Natural killer cell (primary cell): ENCODE measurements around the gene ANKRD12. TPM values are rescaled to one million over a fixed set of nuclear protein-coding genes. Genes with fewer than 3 reads are reported as not detected.

Experiments used
- ATAC-seq, 3 donors: fragments of 150-1000 bp in 2 of 3; fragments of 200-7000 bp in 1 of 3; cut with Tn5 transposase; 1 replicate in 1 of 3; 2 replicates in 2 of 3; pipeline ENCODE4 v1.10.0; 2021; ENCODE audit warnings: mild to moderate bottlenecking in 2 of 3, moderate library complexity in 2 of 3
- DNase-seq, 2 donors: peaks; one replicate each; pipeline versions ENCODE4 v3.0.0 to v3.0.0-alpha.2; 2013 to 2021; ENCODE audit warnings: mixed read lengths in 1 of 2
- H3K27ac ChIP-seq: one replicate; pipeline ENCODE4 v1.5.1; 2013; ENCODE audit warnings: mild to moderate bottlenecking, low read length
- H3K27me3 ChIP-seq: one replicate; pipeline ENCODE4 v1.6.1; 2013; ENCODE audit warnings: low read length; ENCODE audit not compliant: control insufficient read depth, insufficient read depth
- H3K36me3 ChIP-seq: one replicate; pipeline ENCODE4 v1.6.1; 2013; ENCODE audit warnings: low read length; ENCODE audit not compliant: control insufficient read depth, insufficient read depth
- H3K4me1 ChIP-seq: one replicate; pipeline ENCODE4 v1.6.1; 2013; ENCODE audit warnings: low read length; ENCODE audit not compliant: control insufficient read depth, insufficient read depth
- H3K4me3 ChIP-seq: one replicate; pipeline ENCODE4 v1.5.1; 2013; ENCODE audit warnings: low read length
- H3K9me3 ChIP-seq: one replicate; pipeline ENCODE4 v1.6.1; 2013; ENCODE audit warnings: low read length; ENCODE audit not compliant: control insufficient read depth, insufficient read depth
- H3K27ac Mint-ChIP-seq, 2 donors: one replicate each; pipeline ENCODE4 v1.8.0; 2022; ENCODE audit warnings: mild to moderate bottlenecking in 2 of 2, mixed read lengths in 2 of 2, moderate library complexity in 1 of 2
- H3K27me3 Mint-ChIP-seq, 2 donors: one replicate each; pipeline ENCODE4 v1.8.0; 2022; ENCODE audit warnings: low read depth in 2 of 2, mixed read lengths in 2 of 2
- H3K36me3 Mint-ChIP-seq: one replicate; pipeline ENCODE4 v1.8.0; 2022; ENCODE audit warnings: mixed read lengths
- H3K4me1 Mint-ChIP-seq, 2 donors: one replicate each; pipeline ENCODE4 v1.8.0; 2022; ENCODE audit warnings: mixed read lengths in 2 of 2
- H3K4me3 Mint-ChIP-seq: one replicate; pipeline ENCODE4 v1.8.0; 2022; ENCODE audit warnings: mild to moderate bottlenecking, moderate library complexity, mixed read lengths
- H3K9me3 Mint-ChIP-seq, 2 donors: one replicate each; pipeline ENCODE4 v1.8.0; 2022; ENCODE audit warnings: mixed read lengths in 2 of 2
- WGBS: methylation state at CpG from one replicate; pipeline ENCODE4 v1.1.7; 2013; ENCODE audit warnings: missing lambda C conversion rate; ENCODE audit not compliant: insufficient coverage; 5-methylcytosine and 5-hydroxymethylcytosine counted together
- intact Hi-C: fragments of 100-400 bp; cut with micrococcal nuclease; formaldehyde crosslinking; loops from one replicate; pipeline ENCODE4 v1.14.2; 2022
- total RNA-seq, 4 donors: library from RNA; stranded (reverse); fragments of 120-200 nt in 1 of 4; gene quantifications; one replicate each; pipeline versions ENCODE4 v1.2.3 to v1.2.4, GENCODE V29; 2013 to 2022
- TF ChIP-seq, protein P1 (sequence below): fragments of 200-600 bp; IDR thresholded peaks from one replicate; pipeline ENCODE4 v1.8.0; 2022; ENCODE audit warnings: antibody characterized with exemption

Gene ANKRD12
- total RNA-seq, 3 donors from 2014 or later (not counting 1 experiment from before 2014, with no cell fraction given) = 136 to 148 (median 141) TPM

DNA sequence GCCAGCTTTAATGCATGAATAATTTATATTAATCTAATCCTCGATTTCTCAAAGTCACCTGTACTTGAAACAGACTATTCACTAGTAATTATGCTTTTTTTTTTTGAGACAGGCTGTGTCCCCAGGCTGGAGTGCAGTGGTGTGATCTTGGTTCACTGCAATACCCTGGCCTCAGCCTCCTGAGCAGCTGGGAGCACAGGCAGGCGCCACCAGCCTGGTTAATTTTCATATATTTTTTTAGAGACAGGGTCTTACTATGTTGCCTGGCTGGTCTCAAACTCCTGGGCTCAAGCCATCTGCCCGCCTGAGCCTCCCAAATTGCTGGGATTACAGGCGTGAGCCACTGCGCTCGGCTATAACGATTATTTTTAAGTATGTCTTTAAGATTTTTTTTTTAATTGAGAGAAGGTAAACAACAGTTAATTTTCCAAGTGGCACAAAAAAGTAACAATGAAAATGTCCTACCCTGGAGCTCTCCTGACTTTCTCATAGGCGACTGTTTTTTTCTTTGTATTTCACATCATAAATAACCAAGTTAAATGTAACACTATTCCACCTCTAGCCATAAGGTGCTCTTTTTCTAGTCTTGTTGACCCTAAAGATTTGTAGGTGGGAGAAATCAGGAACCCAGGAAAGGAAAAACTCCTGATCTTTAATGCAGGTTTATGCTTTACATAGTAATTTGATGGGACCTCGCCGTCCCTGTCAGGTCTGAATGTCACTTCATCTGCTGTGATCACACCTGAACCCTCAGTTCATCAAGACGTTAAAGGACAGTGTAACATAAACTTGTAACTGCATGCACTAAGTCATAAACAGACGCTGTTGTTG, 1.3 kb upstream of the ANKRD12 start:
- Mint-ChIP-seq H3K4me3 (peak overlapping the region; percentile 97), H3K27me3 (no peaks in the 10 kb centered on the region), H3K36me3 (no peaks in the 10 kb centered on the region), H3K27ac (peak overlapping the region; percentile 97 to 98), H3K4me1 (peaks cover 35 to 47% of the 10 kb centered on the region in 2 donors), H3K9me3 (no peaks in the 10 kb centered on the region)
- H3K4me1 ChIP-seq = peaks cover 16% of the 10 kb centered on the region
- peaks cover 24% of the 10 kb centered on the region for H3K36me3 ChIP-seq
- WGBS = 65% methylated on average over 11 of the region's 12 CpGs
- TF ChIP-seq, protein P1, sequence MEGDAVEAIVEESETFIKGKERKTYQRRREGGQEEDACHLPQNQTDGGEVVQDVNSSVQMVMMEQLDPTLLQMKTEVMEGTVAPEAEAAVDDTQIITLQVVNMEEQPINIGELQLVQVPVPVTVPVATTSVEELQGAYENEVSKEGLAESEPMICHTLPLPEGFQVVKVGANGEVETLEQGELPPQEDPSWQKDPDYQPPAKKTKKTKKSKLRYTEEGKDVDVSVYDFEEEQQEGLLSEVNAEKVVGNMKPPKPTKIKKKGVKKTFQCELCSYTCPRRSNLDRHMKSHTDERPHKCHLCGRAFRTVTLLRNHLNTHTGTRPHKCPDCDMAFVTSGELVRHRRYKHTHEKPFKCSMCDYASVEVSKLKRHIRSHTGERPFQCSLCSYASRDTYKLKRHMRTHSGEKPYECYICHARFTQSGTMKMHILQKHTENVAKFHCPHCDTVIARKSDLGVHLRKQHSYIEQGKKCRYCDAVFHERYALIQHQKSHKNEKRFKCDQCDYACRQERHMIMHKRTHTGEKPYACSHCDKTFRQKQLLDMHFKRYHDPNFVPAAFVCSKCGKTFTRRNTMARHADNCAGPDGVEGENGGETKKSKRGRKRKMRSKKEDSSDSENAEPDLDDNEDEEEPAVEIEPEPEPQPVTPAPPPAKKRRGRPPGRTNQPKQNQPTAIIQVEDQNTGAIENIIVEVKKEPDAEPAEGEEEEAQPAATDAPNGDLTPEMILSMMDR = no peak
- intact Hi-C loops = loop anchor here (5.0 kb wide), 1 partner anchor 342 kb away; the partner anchor contains the start of gene RALBP1
- no peaks in the 10 kb centered on the region for H3K9me3 ChIP-seq
- peak overlapping the region; percentile 61 for H3K4me3 ChIP-seq
- peak overlapping the region; percentile 92 for H3K27ac ChIP-seq
- DNase-seq (no peak), ATAC-seq (no peak)
- H3K27me3 ChIP-seq = no peaks in the 10 kb centered on the region

DNA sequence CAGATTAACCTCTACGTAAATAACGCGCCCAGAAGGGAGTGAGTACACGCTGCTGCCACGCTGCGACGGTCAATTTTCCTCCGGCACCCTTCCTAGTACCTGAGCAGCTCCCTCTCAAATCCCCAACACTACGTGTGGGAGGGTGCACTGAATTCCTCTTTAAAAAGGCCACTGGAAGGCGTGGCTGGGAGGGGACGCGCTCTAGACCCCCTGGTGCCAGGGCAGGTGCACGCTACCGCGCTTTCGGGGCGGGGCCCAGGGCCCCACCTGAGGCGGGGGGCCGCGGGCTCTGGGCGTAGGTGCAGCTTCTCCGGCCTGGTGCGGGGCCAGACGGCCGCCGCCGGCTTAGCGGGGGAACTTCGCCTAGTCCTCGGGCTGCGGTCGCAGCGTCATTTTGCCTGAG, 668 bp upstream of the ANKRD12 start:
- peak; percentile 14 to 18 (median 14) for ATAC-seq
- H3K4me1 Mint-ChIP-seq = peaks cover 41 to 53% of the 10 kb centered on the region in 2 donors
- H3K27ac ChIP-seq = peak overlapping the region; percentile 92

DNA sequence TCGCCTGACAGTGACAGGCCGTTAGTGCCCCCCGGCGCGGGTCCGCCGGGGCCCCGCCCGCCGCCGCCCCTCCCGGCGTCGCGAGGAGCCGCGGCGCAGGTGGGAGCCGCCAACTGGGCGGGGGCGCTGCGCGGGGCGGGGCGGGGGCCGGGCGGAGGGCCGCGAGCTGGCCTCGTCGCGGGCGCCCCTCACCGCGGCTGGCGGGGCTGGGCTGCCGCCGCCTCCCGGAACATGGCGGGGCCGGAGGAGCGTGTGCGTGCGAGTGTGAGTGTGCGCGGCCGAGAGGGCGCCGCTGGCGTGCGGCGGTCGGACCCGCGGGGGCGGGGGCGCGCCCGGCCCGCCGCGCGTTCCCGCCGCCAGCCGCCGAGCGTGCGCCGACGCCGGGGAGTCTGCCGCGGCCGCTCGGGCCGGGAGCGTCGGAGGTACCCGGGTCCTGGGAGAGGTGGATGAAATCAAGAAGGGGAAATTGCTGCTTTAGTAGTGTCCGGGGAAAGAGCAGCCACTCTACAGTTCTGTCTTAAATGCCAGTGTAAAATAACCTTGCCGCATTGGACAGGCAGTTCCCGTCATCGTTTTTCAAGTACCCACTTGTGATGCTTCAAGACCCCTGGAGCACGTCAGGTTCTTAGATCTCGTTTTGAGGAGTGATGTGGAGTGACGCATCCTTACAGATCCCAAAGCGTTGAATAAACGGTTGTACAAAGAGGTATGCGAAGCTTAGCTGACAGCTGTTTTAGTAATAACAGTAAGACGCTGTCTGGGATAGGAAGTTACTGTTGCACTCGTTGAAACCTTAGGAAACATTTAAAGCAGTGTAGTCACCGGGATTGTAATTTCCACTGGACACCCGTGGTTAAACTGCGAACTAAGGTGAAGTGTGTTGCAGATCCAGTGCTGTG, 836 bp downstream of the ANKRD12 start:
- H3K36me3 Mint-ChIP-seq = no peaks in the 10 kb centered on the region
- Histone ChIP-seq H3K9me3 (no peaks in the 10 kb centered on the region), H3K4me1 (peaks cover 16% of the 10 kb centered on the region), H3K4me3 (peak overlapping the region; percentile 99), H3K36me3 (peaks cover 7% of the 10 kb centered on the region), H3K27ac (peak overlapping the region; percentile 96), H3K27me3 (no peaks in the 10 kb centered on the region)
- no peaks in the 10 kb centered on the region for H3K27me3 Mint-ChIP-seq
- ATAC-seq (peak; percentile 41 to 56 (median 47)), DNase-seq (peak; percentile 66 to 91)
- intact Hi-C loops = loop anchor here (2.0 to 5.0 kb wide), 2 partner anchors 197 to 340 kb away; partner anchors contain the start of genes RALBP1 and TWSG1
- TF ChIP-seq, protein P1 = no peak
- under 1% methylated on average over 95 of the region's 95 CpGs for WGBS
- H3K4me3 Mint-ChIP-seq = peak overlapping the region; percentile 90
- H3K9me3 Mint-ChIP-seq = no peaks in the 10 kb centered on the region
- H3K4me1 Mint-ChIP-seq = peaks cover 47 to 58% of the 10 kb centered on the region in 2 donors
- H3K27ac Mint-ChIP-seq = peak overlapping the region; percentile 97 to 98

More for the DNA sequence above, 668 bp upstream of the ANKRD12 start:
- H3K27me3 ChIP-seq = no peaks in the 10 kb centered on the region
- H3K4me3 ChIP-seq = peak overlapping the region; percentile 61
- no peaks in the 10 kb centered on the region for H3K36me3 Mint-ChIP-seq
- H3K9me3 Mint-ChIP-seq = no peaks in the 10 kb centered on the region
- peak overlapping the region; percentile 97 to 98 for H3K27ac Mint-ChIP-seq
- H3K36me3 ChIP-seq = peaks cover 17% of the 10 kb centered on the region
- H3K9me3 ChIP-seq = no peaks in the 10 kb centered on the region
- no peak for DNase-seq
- TF ChIP-seq, protein P1 = no peak
- peaks cover 16% of the 10 kb centered on the region for H3K4me1 ChIP-seq
- intact Hi-C loops = loop anchor here (1.0 to 5.0 kb wide), 4 partner anchors 18 to 341 kb away; partner anchors contain the start of genes RALBP1 and TWSG1
- WGBS = under 1% methylated on average over 33 of the region's 33 CpGs
- peak overlapping the region; percentile 97 for H3K4me3 Mint-ChIP-seq
- no peaks in the 10 kb centered on the region for H3K27me3 Mint-ChIP-seq
